Measurements from ENCODE around the gene FAM81A.

- TF ChIP-seq MAX (IDR thresholded peaks at IDR 0.05), result no peak
- TF ChIP-seq CTCF (IDR thresholded peaks at IDR 0.05; ENCODE audit: low read depth, low read length, missing input control), result no peak
- no peak for TF ChIP-seq TAF1 (conservative IDR thresholded peaks at IDR 0.05)
Observed at GRCh38 chr15:59522988-59523461, 85.0 kb downstream of the FAM81A start.

All from liver (tissue), 3 donors.